HL-60 (cell line): Measurements from ENCODE around the gene HK3.

ENCODE experiments used
- DNase-seq, 2 experiments: peaks; one replicate each; pipeline ENCODE4 v3.0.0-alpha.2; 2010 to 2020; ENCODE audit warnings: low read depth in 1 of 2, low spot score in 1 of 2
- H3K27ac ChIP-seq: fragments of 250-450 bp; sonication (Bioruptor Pico); replicated peaks from 2 replicates; pipeline ENCODE4 v1.5.1; 2020; ENCODE audit warnings: mild to moderate bottlenecking, moderate library complexity
- H3K27me3 ChIP-seq: fragments of 250-450 bp; sonication (Bioruptor Pico); 2 replicates; pipeline ENCODE4 v1.5.1; 2021; ENCODE audit warnings: mild to moderate bottlenecking, moderate library complexity; ENCODE audit not compliant: insufficient read depth, poor library complexity, severe bottlenecking
- H3K4me3 ChIP-seq: replicated peaks from 2 replicates; pipeline ENCODE4 v1.5.1; 2011; ENCODE audit warnings: mild to moderate bottlenecking, control low read depth, low read length; ENCODE audit not compliant: insufficient read depth
- CTCF ChIP-seq: IDR thresholded peaks from one replicate; pipeline ENCODE4 v1.5.1; 2011; ENCODE audit warnings: low read length, control low read depth, inconsistent platforms; ENCODE audit not compliant: insufficient read depth
- GABPA ChIP-seq: IDR thresholded peaks from 2 replicates; pipeline ENCODE4 v1.6.1; 2012; ENCODE audit warnings: low read depth
- POLR2AphosphoS5 ChIP-seq: IDR thresholded peaks from 2 replicates; pipeline ENCODE4 v1.6.1; 2012; ENCODE audit warnings: low read depth
- REST ChIP-seq: IDR thresholded peaks from 2 replicates; pipeline ENCODE4 v1.6.1; 2012; ENCODE audit warnings: low read depth; ENCODE audit not compliant: insufficient replicate concordance
- SPI1 ChIP-seq: IDR thresholded peaks from 2 replicates; pipeline ENCODE4 v1.6.1; 2012; ENCODE audit warnings: low read depth, mild to moderate bottlenecking, borderline replicate concordance

The HK3 gene

GRCh38 chr5:176880366-176881020 lies 18.7 kb downstream of the HK3 start:
- TF ChIP-seq POLR2AphosphoS5 (no peak), REST (no peak), CTCF (no peak), GABPA (no peak), SPI1 (no peak)

GRCh38 chr5:176879663-176880361 lies 19.3 kb downstream of the HK3 start:
- TF ChIP-seq CTCF (no peak), SPI1 (peak; percentile 31; the same call in 1 of the 2 replicates), REST (no peak)
- H3K27me3 ChIP-seq: peaks cover 27% of the 10 kb centered on the region

More at GRCh38 chr5:176880366-176881020, 18.7 kb downstream of the HK3 start:
- peaks cover 26% of the 10 kb centered on the region for H3K27me3 ChIP-seq
- H3K27ac ChIP-seq: no peak overlapping the region
- DNase-seq: no peak
- H3K4me3 ChIP-seq: no peak overlapping the region

GRCh38 chr5:176878906-176879662 lies 20.1 kb downstream of the HK3 start:
- TF ChIP-seq POLR2AphosphoS5: no peak
- no peak for TF ChIP-seq GABPA
- no peak for TF ChIP-seq SPI1
- no peak for TF ChIP-seq REST
- no peak for TF ChIP-seq CTCF
- Histone ChIP-seq H3K4me3 (no peak overlapping the region), H3K27me3 (peaks cover 27% of the 10 kb centered on the region), H3K27ac (no peak overlapping the region)
- DNase-seq: no peak

More at GRCh38 chr5:176879663-176880361, 19.3 kb downstream of the HK3 start:
- DNase-seq: no peak
- H3K4me3 ChIP-seq: no peak overlapping the region
- no peak overlapping the region for H3K27ac ChIP-seq
